NCI-H748 (cell line): Measurements from ENCODE around the gene SLAMF1.
A peak's percentile ranks its signal among the peaks of the same experiment; 100 is the strongest.
"Not testable (repeated sequence)": the region's sequence is repeated elsewhere in the genome, so short reads cannot be mapped to it uniquely, and the experiment has no call there.

Experiments
- DNase-seq: peaks from one replicate; lab custom pipeline; 2025; ENCODE audit not compliant: unreplicated experiment; lab: John Stamatoyannopoulos, UW

Gene SLAMF1

DNA sequence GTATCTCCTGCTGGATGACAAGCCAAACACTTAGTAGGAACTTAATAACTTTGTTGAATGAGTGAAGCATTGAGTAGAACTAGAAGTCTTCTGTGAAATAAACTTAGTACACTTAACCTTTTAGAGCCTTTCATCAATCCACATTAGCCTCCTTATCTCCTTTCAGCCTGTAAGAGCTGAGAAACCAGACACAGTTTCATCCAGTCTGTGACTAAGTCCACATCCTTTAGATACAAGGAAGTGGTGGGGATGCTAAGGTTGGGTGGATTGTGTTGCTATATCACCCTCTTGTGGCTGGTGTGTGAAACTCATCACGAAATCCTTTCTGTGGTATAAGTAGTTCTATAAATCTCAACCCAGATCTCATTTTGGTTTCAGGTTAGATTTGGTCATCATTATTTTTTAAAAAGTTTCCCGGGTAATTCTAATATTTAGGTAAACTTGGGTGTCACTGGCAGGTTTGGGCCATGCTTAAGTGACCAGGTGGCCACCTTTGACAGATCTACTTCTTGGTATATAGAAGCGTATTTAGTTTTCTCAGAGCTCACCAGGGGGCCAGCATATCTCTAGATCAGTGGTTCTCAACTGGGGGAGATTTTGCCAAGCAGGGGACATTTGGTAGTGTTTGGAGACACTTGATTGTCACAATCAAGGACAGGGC lies 39.7 kb downstream of the SLAMF1 start:
- peak; percentile 58 for DNase-seq

DNA sequence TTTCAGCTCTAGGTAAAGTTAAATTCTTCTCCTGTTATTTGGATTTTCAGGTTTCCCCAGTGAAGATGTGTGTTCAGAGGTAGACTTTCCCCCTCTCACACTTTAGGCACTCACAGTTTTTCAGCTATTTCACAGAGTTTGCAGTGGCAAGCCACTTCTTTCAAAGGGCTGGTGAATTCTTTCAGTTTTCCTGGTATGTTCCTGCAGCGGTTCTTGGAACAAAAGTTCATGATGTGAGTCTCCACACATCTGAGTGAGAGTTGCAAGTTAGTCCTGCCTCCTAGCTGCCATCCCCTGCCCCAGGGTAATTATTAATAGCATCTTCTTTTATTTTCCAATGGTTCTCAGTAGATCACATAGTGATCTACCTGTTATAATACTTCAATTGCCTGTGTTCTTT lies 40.2 kb downstream of the SLAMF1 start:
- no peak for DNase-seq

DNA sequence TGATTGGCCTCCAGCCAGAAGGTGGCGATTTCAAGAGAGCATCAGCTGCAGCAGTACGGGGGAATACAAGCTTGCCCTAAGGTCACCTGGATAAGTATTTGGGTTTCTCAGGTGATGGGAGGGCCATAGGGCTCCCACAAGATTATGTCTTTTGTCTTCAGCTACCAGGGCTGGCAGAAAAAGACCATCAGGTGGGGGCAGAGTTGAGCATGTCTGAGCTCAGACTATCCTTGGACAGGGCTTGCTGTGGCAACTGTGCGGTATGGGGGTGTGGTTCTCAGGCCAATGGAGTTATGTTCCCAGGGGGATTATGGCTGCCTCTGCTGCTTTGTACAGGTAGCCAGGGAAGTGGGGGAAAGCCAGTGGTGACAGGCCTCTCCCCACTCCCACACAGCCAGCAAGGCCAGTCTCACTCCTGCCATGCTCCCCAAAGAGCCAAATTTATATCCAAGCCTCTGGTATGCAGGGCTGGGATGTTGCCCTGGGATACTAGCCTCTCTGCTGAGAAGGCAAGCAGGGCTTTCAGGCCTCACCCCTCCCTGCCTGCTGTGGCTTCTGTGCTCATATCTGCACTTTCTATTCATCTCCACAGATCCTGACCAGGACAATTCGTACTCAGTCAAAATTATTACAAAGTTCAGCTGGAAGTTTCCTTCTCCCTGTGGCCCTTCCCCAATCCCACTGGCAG lies 40.9 kb downstream of the SLAMF1 start:
- no peak for DNase-seq

DNA sequence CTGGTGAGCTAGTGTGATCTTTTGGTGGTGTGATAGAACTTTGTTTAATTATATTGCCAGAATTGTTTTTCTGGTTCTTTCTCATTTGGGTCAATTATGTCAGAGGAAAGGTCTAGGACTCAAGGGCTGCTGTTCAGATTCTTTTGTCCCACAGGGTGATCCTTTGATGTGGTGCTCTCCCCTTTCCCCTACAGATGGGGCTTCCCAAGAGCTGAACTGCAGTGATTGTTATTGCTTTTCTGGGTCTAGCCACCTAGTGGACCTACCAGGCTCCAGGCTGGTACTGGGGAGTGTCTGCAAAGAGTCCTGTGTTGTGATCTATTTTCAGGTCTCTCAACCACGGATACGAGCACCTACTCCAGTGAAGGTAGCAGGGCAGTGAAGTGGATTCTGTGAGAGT lies 41.6 kb downstream of the SLAMF1 start:
- DNase-seq: no peak

DNA sequence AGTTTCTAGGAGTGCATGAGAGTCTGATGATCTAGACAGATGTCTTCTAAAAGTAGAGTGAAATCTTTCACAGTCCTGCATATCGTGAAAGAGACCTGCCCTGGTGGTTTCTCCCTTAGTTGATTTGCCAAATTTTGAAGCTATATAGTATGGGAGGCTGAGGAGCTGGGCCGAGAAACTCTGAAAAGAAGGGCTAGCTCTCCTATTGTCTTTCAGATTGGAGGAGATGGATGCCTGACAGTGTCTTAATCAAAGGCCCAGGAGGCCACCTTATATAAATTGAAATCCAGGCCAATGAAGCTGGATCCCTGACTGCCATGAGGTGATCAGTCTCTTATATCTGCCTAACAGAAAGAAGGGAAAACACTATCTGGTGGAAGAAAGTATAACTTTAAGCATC lies 49.1 kb downstream of the SLAMF1 start:
- no peak for DNase-seq

DNA sequence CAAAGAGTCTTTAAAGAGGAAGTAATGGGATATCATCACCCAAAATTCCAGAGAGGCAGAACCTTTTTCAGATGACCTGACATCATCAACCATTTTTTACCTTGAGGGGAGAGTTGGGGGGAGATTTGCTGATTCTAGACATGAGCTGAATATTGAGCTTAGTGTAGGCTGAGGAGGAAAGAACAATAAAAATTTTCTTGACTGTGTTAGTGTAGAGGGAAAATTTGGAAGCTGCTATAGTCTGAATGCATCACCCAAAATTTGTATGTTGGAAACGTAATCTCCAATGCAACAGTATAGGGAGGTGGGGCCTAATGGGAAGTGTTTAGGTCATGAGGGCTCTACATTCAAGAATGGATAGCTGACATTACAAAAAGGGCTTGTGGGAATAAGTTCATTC lies 49.8 kb downstream of the SLAMF1 start:
- no peak for DNase-seq

DNA sequence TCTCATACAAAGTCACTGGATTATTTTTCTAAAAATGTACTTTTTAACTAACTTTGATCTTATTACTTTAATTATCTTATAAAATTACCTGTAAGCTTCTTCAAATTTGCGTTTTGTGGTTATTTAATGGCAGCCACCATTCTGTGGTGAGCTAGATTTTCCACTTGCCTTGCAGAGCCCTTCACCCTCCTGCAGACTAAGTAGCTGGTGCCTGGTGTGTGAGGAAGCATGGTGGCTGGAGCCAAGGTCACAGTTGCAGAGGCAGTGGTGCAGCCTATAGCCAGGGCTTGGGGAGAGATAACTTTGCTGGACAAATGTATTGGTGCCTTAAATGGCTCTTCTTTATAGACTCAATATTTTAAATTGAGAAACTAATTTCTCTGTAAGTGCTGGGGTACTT lies 56.4 kb downstream of the SLAMF1 start:
- DNase-seq: no peak

DNA sequence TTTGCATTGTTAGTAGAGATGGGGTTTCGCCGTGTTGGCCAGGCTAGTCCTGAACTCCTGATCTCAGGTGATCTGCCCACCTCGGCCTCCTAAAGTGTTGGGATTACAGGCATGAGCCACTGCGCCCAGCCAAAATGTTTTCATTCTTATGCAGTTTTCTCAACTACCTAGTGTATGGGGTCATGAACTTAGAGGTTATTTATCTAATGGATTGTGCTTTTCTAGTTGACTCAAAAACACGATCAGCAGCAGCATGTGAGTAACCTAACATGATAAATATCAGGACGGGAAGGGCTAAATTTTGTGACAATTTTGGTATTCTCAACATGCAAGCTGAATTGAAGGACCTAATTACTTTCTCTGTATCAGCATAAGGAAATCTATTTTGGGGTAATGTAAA lies 58.4 kb downstream of the SLAMF1 start:
- no peak for DNase-seq

DNA sequence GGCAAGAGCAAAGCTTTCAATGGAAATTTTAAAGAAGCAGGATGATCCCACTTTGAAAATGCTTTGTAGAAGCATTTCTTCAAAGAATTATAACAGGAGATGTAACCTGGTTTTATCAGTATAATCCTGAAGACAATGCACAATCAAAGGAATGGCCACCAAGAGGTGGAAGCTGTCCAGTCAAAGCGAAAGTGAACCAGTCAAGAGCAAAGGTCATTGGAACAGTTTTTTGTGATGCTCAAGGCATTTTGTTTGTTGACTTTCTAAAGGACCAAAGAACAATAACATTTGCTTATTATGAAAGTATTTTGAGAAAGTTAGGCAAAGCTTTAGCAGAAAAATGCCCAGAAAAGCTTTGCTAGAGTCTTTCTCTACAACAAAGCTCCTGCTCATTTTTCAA lies 62.1 kb downstream of the SLAMF1 start:
- no peak for DNase-seq

DNA sequence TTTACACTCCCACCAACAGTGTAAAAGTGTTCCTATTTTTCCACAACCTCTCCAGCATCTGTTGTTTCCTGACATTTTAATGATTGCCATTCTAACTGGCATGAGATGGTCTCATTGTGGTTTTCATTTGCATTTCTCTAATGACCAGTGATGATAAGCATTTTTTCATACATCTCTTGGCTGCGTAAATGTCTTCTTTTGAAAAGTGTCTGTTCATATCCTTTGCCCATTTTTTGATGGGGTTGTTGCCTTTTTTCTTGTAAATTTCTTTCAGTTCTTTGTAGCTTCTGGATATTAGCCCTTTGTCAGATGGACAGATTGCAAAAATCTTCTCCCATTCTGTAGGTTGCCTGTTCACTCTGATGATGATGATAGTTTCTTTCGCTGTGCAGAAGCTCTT lies 63.9 kb downstream of the SLAMF1 start:
- not testable (repeated sequence) for DNase-seq

DNA sequence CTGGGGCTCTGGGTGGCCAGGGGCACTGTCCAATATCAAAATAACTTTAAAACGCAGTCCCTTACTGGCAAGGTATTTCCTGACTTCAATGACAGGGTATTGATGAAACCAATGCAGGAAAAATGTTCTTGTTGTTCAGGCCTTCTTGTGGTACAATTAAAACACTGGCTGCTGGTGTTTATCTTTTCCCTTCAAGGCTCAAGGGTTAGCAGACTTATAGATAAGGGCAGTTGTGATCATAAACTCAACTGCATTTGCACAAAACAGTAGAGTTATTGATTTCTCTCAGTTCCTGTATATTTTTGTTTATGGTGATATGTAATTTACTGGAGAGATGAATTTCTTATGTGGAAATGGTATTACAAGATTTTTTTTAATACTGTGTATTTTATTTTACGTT lies 64.9 kb downstream of the SLAMF1 start:
- DNase-seq: no peak

DNA sequence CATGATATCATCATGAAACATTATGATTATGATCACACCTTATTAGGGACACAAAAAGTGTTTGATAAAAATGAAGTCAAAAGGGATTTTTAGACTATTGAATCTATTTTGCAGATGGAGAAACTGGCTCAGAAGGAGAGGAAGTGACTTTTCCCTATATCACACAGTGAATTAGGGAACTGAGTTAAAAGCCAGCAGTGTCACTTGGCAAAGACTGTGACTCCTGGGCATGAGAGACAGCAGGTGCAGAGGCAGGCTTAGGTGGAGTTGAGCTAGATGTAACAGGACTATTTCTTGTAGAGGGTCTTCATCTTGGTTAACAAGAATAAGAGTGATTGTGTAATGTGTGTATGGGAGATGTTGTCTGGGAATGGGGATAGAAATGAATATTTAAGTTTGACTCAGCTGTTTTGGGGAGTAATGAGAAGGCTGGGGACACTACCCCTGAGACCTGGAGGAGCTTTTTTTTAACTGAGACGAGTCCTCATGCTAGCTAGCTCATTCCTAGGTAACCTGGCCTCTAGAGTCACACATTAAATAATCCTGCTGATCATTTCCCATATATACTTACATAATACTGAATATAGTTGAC lies 66.5 kb downstream of the SLAMF1 start:
- no peak for DNase-seq

DNA sequence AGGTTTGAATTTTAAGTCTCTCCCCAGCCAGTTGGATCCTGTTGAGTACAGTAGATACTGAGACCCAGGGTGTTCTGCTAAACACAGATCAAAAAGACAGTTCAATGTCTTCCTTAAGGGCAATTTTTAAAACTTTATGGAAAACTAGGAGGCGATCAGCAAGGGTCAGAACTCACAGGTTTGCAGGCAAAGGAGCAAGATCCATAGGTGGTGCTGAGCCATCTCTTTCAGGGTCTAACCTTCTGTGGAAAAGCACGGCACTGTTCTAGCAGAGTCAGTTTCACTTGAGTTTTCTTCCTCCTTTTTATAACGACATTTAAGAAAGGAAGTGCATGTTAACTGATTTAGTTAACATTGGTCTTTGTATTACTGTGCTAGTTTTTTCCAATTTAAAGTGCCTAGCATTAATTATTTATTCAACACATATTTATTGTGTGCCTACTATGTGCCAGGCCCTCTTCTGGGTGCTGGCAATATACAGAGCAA lies 67.6 kb downstream of the SLAMF1 start, which contains the start of gene CD84:
TSS of gene CD84 (minus strand) at position 281 of the 486 bp plus-strand sequence. CDS start at position 222, 59 bp downstream.
- DNase-seq: no peak

DNA sequence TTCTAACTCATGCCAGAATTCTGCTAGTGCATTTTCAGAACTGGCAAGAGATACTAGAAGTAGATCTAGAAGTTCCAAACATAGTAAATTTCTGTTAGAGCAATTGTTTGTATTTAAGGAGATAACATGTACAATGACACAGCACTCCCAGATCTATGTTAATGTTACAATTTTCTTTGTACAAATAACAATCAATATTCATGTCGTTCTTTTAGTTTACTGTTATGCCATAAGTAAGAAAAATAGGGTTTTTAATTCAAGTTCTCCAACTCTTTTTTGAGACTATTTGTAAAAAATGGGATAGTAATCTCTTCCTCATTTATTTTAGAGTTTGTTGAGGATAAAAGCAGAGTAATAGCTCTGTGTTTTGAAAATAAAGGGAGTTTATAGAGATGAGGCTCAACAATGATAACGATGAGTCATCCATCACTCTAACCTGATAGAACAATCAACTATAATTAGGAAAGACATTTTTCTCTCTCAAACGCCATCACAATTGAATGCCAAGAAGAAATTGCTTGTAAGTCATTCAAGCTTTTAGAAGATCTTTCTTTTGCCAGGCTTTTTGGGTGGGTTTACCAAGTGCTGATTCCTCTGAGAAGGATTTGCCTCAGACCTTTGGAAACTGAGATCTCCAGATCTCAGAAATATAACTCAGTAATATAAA lies 68.2 kb downstream of the SLAMF1 start:
- DNase-seq: peak; percentile 2

DNA sequence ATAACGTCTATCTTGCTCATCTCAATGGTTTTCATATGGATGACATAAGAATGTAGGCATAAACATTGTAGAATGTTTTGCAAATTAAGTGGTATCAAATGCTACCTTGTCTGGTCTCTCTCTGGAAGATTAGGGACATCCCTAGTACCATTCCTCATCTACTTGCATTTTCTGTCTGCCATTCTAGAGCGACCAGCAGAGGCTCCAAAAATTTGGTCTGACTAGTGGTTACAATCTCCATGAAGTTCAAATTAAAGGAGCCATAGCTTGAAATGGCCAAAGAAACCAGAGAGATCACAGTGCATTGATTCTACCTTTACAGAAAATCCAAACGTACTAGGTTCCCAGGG lies 68.7 kb downstream of the SLAMF1 start:
- DNase-seq: no peak

DNA sequence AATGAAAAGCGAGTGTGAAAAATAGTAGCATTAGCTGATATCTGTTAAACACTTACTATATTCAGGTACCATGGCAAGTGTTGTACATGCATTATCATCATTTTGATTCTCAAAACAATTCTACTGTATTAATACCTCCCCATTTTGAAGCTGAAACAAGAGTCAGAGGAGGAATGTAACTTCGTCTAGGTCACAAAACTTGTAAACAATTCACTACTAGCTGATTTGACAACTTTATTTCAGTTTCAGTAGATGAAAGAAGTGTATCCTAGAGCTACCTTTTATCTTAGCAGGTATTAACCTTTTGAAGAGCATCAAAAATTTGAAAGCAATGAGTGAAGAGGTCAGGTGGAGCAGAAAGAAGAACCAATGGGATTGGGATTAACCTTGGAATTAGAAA lies 69.2 kb downstream of the SLAMF1 start:
- DNase-seq: no peak

DNA sequence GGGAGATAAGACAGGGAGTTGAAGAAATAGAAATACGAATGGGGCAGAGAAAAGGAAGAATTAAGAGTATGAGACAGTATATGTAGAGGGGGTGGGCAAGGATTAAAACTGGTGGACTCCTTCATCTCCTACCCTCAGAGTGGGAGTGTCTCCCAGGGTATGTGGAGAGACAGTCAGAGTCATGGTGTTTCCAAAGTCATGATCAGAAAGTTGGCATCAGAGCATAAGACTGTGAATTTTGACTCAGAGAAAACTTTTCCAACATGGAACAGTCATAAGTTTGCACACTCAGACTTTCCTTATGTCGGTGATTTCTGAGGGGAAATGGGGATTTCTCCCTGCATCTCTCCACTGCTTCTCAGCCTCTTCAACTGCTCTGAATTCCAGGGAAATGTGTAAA lies 70.0 kb downstream of the SLAMF1 start:
- DNase-seq: no peak

DNA sequence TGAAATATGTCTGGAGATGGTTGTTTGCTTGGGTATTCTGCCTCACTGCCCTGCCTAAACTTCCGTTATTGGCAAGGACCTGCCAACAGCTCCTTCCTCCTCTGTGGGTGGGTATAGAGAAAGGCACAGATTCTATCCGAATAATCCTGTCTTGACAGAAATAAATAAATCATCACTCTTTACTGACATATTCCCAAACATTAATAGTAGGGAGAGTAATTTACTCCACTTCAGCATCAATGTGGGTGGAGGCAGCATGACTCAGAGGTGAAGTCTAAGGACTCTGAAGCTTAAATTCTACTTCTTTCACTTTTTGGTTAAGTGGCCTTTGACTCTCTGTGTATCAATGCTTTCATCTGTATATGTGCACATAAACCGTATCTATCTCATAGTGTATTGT lies 70.5 kb downstream of the SLAMF1 start:
- DNase-seq: no peak

DNA sequence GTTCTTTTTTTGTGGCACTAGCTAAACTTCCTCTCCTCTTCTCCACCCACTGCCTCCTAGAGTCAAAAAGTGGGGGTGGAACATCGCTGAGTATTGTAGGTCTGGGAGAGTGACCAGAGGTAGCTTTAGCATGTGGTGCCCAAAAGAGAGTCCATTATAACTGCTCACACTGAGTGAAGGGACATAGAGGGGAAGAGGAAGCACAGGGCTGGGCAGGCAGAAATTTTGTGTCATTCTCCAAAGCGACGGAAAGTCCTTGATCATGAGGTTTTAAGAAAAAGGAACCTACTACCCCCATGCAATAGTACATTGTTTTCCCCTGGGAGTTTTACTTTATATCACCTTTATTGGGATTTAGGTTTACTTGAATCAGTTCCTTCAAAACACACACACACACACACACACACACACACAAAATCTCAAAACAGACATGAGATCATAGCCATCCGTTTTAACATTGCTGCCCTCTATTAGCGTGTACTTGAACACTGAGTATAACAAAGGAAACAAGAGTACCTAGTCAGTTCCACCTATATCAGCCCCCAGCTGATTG lies 71.7 kb downstream of the SLAMF1 start:
- no peak for DNase-seq

DNA sequence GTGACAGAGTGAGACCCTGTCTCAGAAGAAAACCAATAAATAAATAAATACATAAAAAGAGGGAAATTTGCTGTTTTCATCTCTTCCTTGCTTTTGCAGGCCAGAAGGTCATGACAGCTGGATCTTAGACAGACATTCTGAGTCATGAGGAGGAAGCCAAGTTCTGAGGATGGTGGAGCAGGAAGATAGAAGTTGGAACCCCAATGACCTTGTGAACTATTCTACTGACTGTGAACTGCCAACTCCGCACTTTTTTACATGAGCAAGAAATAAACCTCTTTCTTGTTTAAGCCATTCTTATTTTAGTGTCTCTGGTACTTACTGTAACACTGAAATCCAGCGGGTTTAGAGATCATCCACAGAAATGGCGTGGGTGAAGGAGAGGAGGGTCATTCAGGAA lies 76.0 kb downstream of the SLAMF1 start:
- DNase-seq: no peak

DNA sequence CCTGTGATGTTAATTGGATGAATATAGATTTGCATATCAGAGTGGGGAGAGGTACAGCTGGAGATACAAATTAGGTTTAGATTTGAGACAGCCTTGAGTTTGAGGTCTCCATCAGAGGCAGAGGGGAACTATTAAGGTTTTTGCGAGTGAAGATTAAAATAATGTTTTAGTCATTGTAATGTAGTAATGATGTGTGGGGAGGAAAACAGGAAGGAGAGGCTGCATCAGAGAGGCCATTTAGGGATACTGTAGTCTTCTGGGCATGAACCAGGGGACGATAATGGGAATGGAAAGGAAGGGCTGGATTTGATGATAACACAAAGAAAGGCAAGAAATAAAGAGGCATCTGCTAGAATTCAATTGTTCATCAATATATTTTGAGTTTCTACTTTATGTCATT lies 77.0 kb downstream of the SLAMF1 start:
- DNase-seq: no peak
